Chondrocyte (in vitro differentiated cells): Measurements from ENCODE around the gene IL3. TPM values are rescaled to one million over a fixed set of nuclear protein-coding genes. Genes with fewer than 3 reads are reported as not detected.

Source experiments
- DNase-seq: peaks from one replicate; pipeline ENCODE4 v3.0.0; 2021; ENCODE audit warnings: mixed read lengths, low spot score
- H3K27ac Mint-ChIP-seq: one replicate; pipeline ENCODE4 v1.8.0; 2021; ENCODE audit warnings: mild to moderate bottlenecking, moderate library complexity, mixed read lengths; ENCODE audit not compliant: unreplicated experiment
- H3K27me3 Mint-ChIP-seq: 2 replicates; pipeline ENCODE4 v1.8.0; 2021; ENCODE audit warnings: low read depth, mixed read lengths
- H3K36me3 Mint-ChIP-seq: 2 replicates; pipeline ENCODE4 v1.8.0; 2021; ENCODE audit warnings: low read depth, mixed read lengths
- H3K4me1 Mint-ChIP-seq: 2 replicates; pipeline ENCODE4 v1.8.0; 2021; ENCODE audit warnings: low read depth, mild to moderate bottlenecking, mixed read lengths
- H3K4me3 Mint-ChIP-seq: one replicate; pipeline ENCODE4 v1.8.0; 2021; ENCODE audit warnings: mild to moderate bottlenecking, moderate library complexity, mixed read lengths; ENCODE audit not compliant: unreplicated experiment
- H3K9me3 Mint-ChIP-seq: 2 replicates; pipeline ENCODE4 v1.8.0; 2021; ENCODE audit warnings: low read depth, mixed read lengths
- long read RNA-seq: library from polyadenylated mRNA; stranded (forward); transcript quantifications from one replicate; pipeline ENCODE4 v2.0.0, GENCODE V29; 2021
- total RNA-seq: library from RNA; stranded (reverse); gene quantifications from 3 replicates; pipeline ENCODE4 v1.2.1, GENCODE V29; 2021
- TF ChIP-seq, protein P1 (sequence below): fragments of 200-600 bp; sonication (generic); IDR thresholded peaks from 2 replicates; pipeline ENCODE4 v1.5.0; 2021; ENCODE audit warnings: antibody characterized with exemption, mild to moderate bottlenecking, moderate library complexity

IL3 gene, protein sequence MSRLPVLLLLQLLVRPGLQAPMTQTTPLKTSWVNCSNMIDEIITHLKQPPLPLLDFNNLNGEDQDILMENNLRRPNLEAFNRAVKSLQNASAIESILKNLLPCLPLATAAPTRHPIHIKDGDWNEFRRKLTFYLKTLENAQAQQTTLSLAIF
- not detected in 3 replicates for total RNA-seq
- long read RNA-seq, result 0 reads

DNA sequence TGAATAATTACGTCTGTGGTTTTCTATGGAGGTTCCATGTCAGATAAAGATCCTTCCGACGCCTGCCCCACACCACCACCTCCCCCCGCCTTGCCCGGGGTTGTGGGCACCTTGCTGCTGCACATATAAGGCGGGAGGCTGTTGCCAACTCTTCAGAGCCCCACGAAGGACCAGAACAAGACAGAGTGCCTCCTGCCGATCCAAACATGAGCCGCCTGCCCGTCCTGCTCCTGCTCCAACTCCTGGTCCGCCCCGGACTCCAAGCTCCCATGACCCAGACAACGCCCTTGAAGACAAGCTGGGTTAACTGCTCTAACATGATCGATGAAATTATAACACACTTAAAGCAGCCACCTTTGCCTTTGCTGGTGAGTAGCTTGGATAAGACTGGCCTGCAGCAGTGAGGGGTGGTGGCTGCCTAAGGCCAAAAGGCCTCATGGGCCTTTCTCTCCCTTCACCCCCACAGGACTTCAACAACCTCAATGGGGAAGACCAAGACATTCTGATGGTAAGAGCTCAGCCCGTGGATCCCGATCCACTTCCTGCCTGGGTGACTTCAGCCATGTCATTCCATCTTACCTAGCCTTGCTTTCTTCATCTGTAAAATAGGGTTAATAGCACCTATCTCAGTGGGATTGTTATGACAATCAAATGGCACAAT is at the start of gene IL3:
Gene IL3 (plus strand): TSS at position 155 of the 661 bp plus-strand sequence. CDS start 52 bp downstream, at position 207.
- TF ChIP-seq, protein P1, sequence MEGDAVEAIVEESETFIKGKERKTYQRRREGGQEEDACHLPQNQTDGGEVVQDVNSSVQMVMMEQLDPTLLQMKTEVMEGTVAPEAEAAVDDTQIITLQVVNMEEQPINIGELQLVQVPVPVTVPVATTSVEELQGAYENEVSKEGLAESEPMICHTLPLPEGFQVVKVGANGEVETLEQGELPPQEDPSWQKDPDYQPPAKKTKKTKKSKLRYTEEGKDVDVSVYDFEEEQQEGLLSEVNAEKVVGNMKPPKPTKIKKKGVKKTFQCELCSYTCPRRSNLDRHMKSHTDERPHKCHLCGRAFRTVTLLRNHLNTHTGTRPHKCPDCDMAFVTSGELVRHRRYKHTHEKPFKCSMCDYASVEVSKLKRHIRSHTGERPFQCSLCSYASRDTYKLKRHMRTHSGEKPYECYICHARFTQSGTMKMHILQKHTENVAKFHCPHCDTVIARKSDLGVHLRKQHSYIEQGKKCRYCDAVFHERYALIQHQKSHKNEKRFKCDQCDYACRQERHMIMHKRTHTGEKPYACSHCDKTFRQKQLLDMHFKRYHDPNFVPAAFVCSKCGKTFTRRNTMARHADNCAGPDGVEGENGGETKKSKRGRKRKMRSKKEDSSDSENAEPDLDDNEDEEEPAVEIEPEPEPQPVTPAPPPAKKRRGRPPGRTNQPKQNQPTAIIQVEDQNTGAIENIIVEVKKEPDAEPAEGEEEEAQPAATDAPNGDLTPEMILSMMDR, result no peak
- peak; percentile 74 for DNase-seq
- Mint-ChIP-seq H3K27me3 (peaks cover 3% of the 10 kb centered on the region), H3K4me3 (no peak within 1 kb of the TSS), H3K4me1 (peaks cover 2% of the 10 kb centered on the region), H3K36me3 (no peaks in the 10 kb centered on the region), H3K27ac (no peak within 1 kb of the TSS), H3K9me3 (no peaks in the 10 kb centered on the region)

DNA sequence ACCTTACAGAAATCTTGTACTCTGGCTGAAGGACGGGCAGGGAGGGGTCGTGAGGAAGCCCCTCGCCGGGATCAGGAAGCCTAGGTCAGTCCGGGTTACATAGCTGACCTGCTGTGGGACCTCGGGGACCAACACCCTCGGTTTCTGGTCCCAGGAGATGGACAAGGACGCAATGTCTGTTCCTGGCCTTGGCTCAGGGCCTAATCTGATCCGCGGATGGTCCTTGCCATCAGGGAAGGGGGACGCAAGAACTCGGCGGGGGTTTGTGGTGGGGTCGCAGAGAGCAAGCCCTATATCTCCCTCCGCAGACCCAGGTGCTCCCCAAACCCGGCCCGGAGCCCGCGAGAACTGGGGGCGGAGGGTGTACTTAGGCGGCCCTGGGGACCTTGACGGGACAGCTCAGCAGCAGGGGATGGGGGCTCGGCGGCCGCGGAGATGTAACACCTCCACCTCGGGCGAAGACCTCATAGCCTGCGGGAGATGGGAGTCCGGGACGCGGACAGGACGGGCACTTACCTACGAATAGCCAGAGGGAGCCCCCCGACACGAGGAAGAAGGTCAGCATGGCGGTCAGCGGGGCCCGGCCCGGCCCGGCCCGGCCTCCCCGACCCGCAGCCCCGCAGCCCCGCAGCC is 49.4 kb upstream of the IL3 start:
- no peaks in the 10 kb centered on the region for H3K36me3 Mint-ChIP-seq
- TF ChIP-seq, protein P1, result no peak
- H3K9me3 Mint-ChIP-seq, result no peaks in the 10 kb centered on the region
- no peak overlapping the region for H3K27ac Mint-ChIP-seq
- H3K4me3 Mint-ChIP-seq, result peak overlapping the region; percentile 66
- DNase-seq, result no peak
- H3K4me1 Mint-ChIP-seq, result peaks cover 8% of the 10 kb centered on the region
- peaks cover 52% of the 10 kb centered on the region for H3K27me3 Mint-ChIP-seq

DNA sequence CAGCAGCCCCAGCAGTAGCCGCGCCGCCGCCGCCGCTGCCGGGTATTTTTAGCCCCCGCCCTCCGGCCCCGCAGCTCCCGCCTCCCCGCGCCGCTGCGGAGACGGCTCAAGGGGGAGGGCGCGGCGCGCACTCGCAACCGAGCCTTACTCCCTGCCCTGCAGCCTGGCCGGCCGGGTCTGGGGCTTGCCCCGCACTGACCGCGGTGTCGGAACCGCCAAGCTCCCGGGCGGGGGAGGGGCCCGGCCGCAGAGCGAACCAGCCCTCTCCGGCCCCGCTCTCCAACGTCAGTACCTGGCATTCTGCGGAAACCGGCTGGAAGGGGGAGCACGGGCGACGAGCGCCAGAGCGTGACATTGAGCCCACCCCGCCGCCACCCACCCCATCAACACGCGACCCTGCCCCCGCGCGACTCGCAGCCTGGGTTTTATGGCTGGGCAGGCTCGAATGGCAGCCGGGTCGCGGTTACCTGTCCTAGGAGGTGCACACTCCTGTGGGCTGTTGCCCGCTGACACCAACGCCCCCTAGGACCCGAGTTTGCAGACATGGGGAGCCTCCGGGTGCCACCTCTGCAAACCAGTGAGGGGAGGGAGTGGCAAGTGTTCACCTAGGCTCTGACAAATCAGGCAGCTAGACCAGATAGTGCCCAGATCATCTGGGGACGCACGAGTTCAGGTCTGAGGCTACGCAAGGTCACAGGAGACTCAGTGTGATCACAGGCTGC is 48.7 kb upstream of the IL3 start, which contains the start of gene ACSL6:
Gene ACSL6 (minus strand): TSS at position 37 of the 722 bp plus-strand sequence. CDS start 105 bp downstream, outside the sequence.
- peaks cover 59% of the 10 kb centered on the region for H3K27me3 Mint-ChIP-seq

DNA sequence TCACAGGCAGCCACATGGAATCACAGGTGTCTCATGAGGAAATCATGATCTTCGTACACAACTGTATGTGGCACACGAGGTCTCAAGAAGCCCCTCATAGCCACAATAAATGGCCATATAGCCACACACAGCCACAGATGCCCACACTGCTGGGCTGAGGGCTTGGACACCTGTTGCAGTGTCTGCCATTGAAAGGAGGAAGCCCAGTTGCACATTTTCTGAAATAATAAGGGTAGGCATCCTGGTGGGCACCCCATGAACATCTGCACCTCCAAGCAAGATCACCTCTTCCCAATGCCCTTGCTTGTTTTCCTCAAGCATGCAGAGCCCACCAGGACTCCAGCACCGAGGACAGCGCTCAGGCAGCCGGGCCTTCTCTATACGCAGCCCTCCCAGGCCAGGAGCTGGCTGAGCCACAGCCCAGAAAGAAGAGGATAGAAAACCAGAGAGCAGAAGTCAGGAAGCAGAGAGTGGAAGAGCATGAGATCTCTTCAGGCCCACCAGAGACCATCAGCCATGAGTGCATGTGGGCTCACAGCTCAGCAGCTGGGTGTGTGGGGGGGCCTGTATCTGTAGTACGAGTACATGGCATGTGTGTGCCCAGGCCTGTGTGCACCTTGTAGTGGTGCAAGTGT is 48.0 kb upstream of the IL3 start:
- Mint-ChIP-seq H3K4me1 (peaks cover 8% of the 10 kb centered on the region), H3K36me3 (no peaks in the 10 kb centered on the region), H3K27me3 (peaks cover 65% of the 10 kb centered on the region), H3K27ac (no peak overlapping the region), H3K4me3 (peak overlapping the region; percentile 41), H3K9me3 (no peaks in the 10 kb centered on the region)
- DNase-seq, result peak; percentile 88
- TF ChIP-seq, protein P1, result no peak

More for the DNA sequence above, 48.7 kb upstream of the IL3 start, which contains the start of gene ACSL6:
- H3K4me3 Mint-ChIP-seq, result peak within 1 kb of the TSS; percentile 66
- H3K36me3 Mint-ChIP-seq, result no peaks in the 10 kb centered on the region
- peaks cover 8% of the 10 kb centered on the region for H3K4me1 Mint-ChIP-seq
- H3K9me3 Mint-ChIP-seq, result no peaks in the 10 kb centered on the region
- TF ChIP-seq, protein P1, result no peak
- H3K27ac Mint-ChIP-seq, result no peak within 1 kb of the TSS
- DNase-seq, result peak; percentile 80
